Esophagus muscularis mucosa (tissue), 4 donors: ENCODE data around the gene ADNP. TPM values are rescaled to one million over a fixed set of nuclear protein-coding genes. Genes with fewer than 3 reads are reported as not detected.
A peak's percentile ranks its signal among the peaks of the same experiment; 100 is the strongest.

Experiments
- DNase-seq: peaks from one replicate; pipeline ENCODE4 v3.0.0-alpha.2; 2017; ENCODE audit errors: extremely low spot score
- H3K27ac ChIP-seq, 4 donors: fragments of 200-600 bp; sonication (generic); replicated peaks in 1 of 4; 1 replicate in 3 of 4; 2 replicates in 1 of 4; pipeline ENCODE4 v1.5.1; 2016 to 2019; ENCODE audit warnings: mild to moderate bottlenecking in 1 of 4
- H3K27me3 ChIP-seq, 4 donors: fragments of 200-600 bp; sonication (generic); one replicate each; pipeline versions ENCODE4 v1.5.1 to v1.6.0; 2016 to 2019
- H3K36me3 ChIP-seq, 4 donors: fragments of 200-600 bp; sonication (generic); one replicate each; pipeline ENCODE4 v1.5.1; 2016 to 2019
- H3K4me1 ChIP-seq, 4 donors: fragments of 200-600 bp; sonication (generic); one replicate each; pipeline ENCODE4 v1.5.1; 2016 to 2019
- H3K4me3 ChIP-seq, 4 donors: fragments of 200-600 bp; sonication (generic); 1 replicate in 2 of 4; 2 replicates in 2 of 4; pipeline ENCODE4 v1.5.1; 2016 to 2019; ENCODE audit warnings: mild to moderate bottlenecking in 4 of 4, moderate library complexity in 1 of 4
- H3K9me3 ChIP-seq, 4 donors: fragments of 200-600 bp; sonication (generic); 1 replicate in 3 of 4; 2 replicates in 1 of 4; pipeline ENCODE4 v1.5.1; 2016 to 2019
- CTCF ChIP-seq, 3 experiments: fragments of 200-600 bp in 2 of 3; fragments of 450-650 bp in 1 of 3; sonication (generic) in 2 of 3; IDR thresholded peaks; one replicate each; pipeline ENCODE4 v1.5.1; 2017 to 2019; ENCODE audit warnings: antibody characterized with exemption in 3 of 3, mild to moderate bottlenecking in 2 of 3, moderate library complexity in 1 of 3
- EP300 ChIP-seq: sonication (generic); formaldehyde crosslinking; IDR thresholded peaks from one replicate; pipeline ENCODE4 v1.6.1; 2017; ENCODE audit warnings: antibody characterized with exemption
- POLR2A ChIP-seq: fragments of 450-650 bp; IDR thresholded peaks from one replicate; pipeline ENCODE4 v1.6.1; 2017; ENCODE audit warnings: antibody characterized with exemption, moderate library complexity, mild to moderate bottlenecking, low read depth
- POLR2AphosphoS5 ChIP-seq, 2 donors: sonication (generic); formaldehyde crosslinking; IDR thresholded peaks; one replicate each; pipeline ENCODE4 v1.6.1; 2017; ENCODE audit warnings: antibody characterized with exemption in 2 of 2
- WGBS: methylation state at CpG from one replicate; pipeline ENCODE4 v1.1.5; 2018; 5-methylcytosine and 5-hydroxymethylcytosine counted together
- intact Hi-C: fragments of 100-400 bp; cut with DNase I; formaldehyde crosslinking; loops from one replicate; pipeline ENCODE4 v1.15.1; 2023
- total RNA-seq, 4 donors: library from RNA; depleted of rRNA; stranded (reverse); fragments of >200 nt; gene quantifications; one replicate each; pipeline versions ENCODE4 v1.1.0 to v1.2.1, GENCODE V29; 2016

ADNP gene
- total RNA-seq, 4 donors from 2014 or later, result 39.1 to 59.8 (median 48.2) TPM

DNA sequence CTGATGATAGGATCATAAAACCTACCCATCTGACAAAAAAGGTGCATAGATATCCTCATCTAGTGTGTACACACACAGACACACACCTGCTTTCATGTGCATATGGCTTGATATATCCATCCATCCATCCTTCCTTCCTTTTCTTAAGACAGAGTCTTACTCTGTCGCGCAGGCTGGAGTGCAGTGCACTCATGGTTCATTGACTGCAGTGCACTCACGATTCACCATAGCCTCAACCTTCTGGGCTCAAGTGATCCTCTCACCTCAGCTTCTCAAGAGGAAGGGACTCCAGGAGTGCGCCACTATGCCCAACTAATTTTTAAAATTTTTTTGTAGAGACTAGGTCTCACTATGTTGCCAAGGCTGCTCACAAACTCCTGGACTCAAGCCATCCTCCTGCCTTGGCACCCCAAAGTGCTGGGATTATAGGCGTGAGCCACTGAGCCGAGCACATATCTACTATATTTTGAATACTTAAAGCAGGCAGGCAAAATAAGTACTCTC, 27.1 kb downstream of the ADNP start:
- WGBS, result 79% methylated on average over 6 of the region's 6 CpGs
- DNase-seq, result peak; percentile 53
- Histone ChIP-seq H3K36me3 (peaks cover 4 to 43% (median 23%) of the 10 kb centered on the region in 4 donors), H3K27me3 (no peaks in the 10 kb centered on the region), H3K27ac (no peak overlapping the region), H3K4me1 (peaks cover 17 to 50% (median 34%) of the 10 kb centered on the region in 4 donors), H3K9me3 (no peaks in the 10 kb centered on the region), H3K4me3 (no peak overlapping the region)
- intact Hi-C loops, result no loop called here
- no peak for TF ChIP-seq POLR2A

- DNase-seq, result no peak
- Histone ChIP-seq H3K27me3 (no peaks in the 10 kb centered on the region), H3K4me3 (no peak overlapping the region), H3K27ac (peak overlapping the region in 1 of 4 donors; percentile 8), H3K4me1 (peaks cover 17 to 44% (median 34%) of the 10 kb centered on the region in 4 donors), H3K36me3 (peaks cover 4 to 49% (median 26%) of the 10 kb centered on the region in 4 donors), H3K9me3 (no peaks in the 10 kb centered on the region)
- intact Hi-C loops, result no loop called here
- WGBS, result 77% methylated on average over 8 of the region's 8 CpGs
- TF ChIP-seq POLR2A (no peak), POLR2AphosphoS5 (IDR thresholded peaks at IDR 0.05) (no peak), EP300 (no peak), CTCF (IDR thresholded peaks at IDR 0.05) (no peak)
These were observed 27.7 kb downstream of the ADNP start for GRCh38 chr20:50903353-50904051.

DNA sequence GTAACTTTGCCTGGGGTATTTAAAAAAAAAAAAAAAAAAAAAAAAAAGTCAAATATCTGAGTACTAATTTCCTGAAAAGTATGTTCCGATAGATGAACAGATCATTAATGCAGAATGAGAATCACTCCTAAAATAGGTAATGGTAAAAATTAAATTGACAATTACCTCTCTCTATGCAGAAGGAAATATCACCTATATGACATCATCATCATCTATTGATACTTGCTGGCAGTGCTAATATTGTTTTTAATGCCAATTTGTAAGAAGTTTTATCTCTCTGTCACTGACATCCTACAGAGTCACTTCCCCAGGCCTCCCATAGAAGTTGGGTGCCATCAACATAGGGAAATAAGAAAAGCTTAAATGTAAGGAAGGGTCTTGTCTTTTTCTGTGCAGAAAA, 29.9 kb downstream of the ADNP start:
- Histone ChIP-seq H3K4me1 (peaks cover 17 to 36% (median 26%) of the 10 kb centered on the region in 4 donors), H3K27me3 (no peaks in the 10 kb centered on the region), H3K9me3 (no peaks in the 10 kb centered on the region), H3K27ac (no peak overlapping the region), H3K4me3 (no peak overlapping the region), H3K36me3 (peaks cover 8 to 71% (median 40%) of the 10 kb centered on the region in 4 donors)
- intact Hi-C loops, result no loop called here
- no peak for DNase-seq
- TF ChIP-seq CTCF (IDR thresholded peaks at IDR 0.05) (no peak), POLR2A (no peak), EP300 (no peak), POLR2AphosphoS5 (IDR thresholded peaks at IDR 0.05) (no peak)
- WGBS, result 100% methylated on average over 1 of the region's 1 CpG

GRCh38 chr20:50900261-50900660, 31.0 kb downstream of the ADNP start:
- H3K4me3 ChIP-seq, result no peak overlapping the region
- TF ChIP-seq CTCF (IDR thresholded peaks at IDR 0.05) (no peak), EP300 (no peak), POLR2AphosphoS5 (IDR thresholded peaks at IDR 0.05) (no peak), POLR2A (no peak)
- H3K9me3 ChIP-seq, result no peaks in the 10 kb centered on the region
- peaks cover 8 to 73% (median 43%) of the 10 kb centered on the region in 4 donors for H3K36me3 ChIP-seq
- 97% methylated on average over 7 of the region's 7 CpGs for WGBS
- H3K27me3 ChIP-seq, result no peaks in the 10 kb centered on the region
- peaks cover 15 to 26% (median 22%) of the 10 kb centered on the region in 4 donors for H3K4me1 ChIP-seq
- no peak overlapping the region for H3K27ac ChIP-seq
- DNase-seq, result no peak
- intact Hi-C loops, result no loop called here

- WGBS, result 100% methylated on average over 1 of the region's 1 CpG
- peaks cover 18 to 81% (median 57%) of the 10 kb centered on the region in 4 donors for H3K36me3 ChIP-seq
These were observed 32.8 kb downstream of the ADNP start for GRCh38 chr20:50898475-50898874.

More at GRCh38 chr20:50898475-50898874, 32.8 kb downstream of the ADNP start:
- TF ChIP-seq POLR2A (no peak), CTCF (IDR thresholded peaks at IDR 0.05) (no peak), POLR2AphosphoS5 (IDR thresholded peaks at IDR 0.05) (no peak), EP300 (no peak)
- Histone ChIP-seq H3K4me3 (no peak overlapping the region), H3K27ac (no peak overlapping the region), H3K9me3 (no peaks in the 10 kb centered on the region), H3K27me3 (no peaks in the 10 kb centered on the region), H3K4me1 (peaks cover 0 to 14% (median 6%) of the 10 kb centered on the region in 4 donors)
- intact Hi-C loops, result no loop called here
- DNase-seq, result no peak
